Gastroesophageal sphincter (tissue), 4 donors: Measurements from ENCODE around the gene COLGALT1. TPM values are rescaled to one million over a fixed set of nuclear protein-coding genes. Genes with fewer than 3 reads are reported as not detected.

ENCODE experiments used
- ATAC-seq: fragments of 150-250 bp; one replicate; pipeline ENCODE4 v1.9.1; 2016; ENCODE audit warnings: mild to moderate bottlenecking, moderate library complexity
- H3K27ac ChIP-seq, 4 donors: fragments of 200-600 bp; sonication (generic) in 3 of 4; 1 replicate in 3 of 4; 2 replicates in 1 of 4; pipeline ENCODE4 v1.5.1; 2016 to 2019
- H3K27me3 ChIP-seq: fragments of 200-600 bp; sonication (generic); one replicate; pipeline ENCODE4 v1.5.1; 2019
- H3K36me3 ChIP-seq, 2 donors: fragments of 200-600 bp; sonication (generic); one replicate each; pipeline ENCODE4 v1.5.1; 2019; ENCODE audit warnings: control low read depth in 1 of 2
- H3K4me1 ChIP-seq, 3 donors: fragments of 200-600 bp; sonication (generic); 1 replicate in 2 of 3; 2 replicates in 1 of 3; pipeline ENCODE4 v1.5.1; 2016 to 2019; ENCODE audit warnings: control low read depth in 2 of 3
- H3K4me3 ChIP-seq, 2 donors: fragments of 200-600 bp; sonication (generic); one replicate each; pipeline ENCODE4 v1.5.1; 2019; ENCODE audit warnings: mild to moderate bottlenecking in 1 of 2, moderate library complexity in 1 of 2
- H3K9me3 ChIP-seq, 3 donors: fragments of 200-600 bp; sonication (generic); one replicate each; pipeline ENCODE4 v1.5.1; 2017 to 2019; ENCODE audit warnings: control low read depth in 2 of 3
- CTCF ChIP-seq, 4 experiments: fragments of 200-600 bp in 2 of 4; fragments of 450-650 bp in 2 of 4; sonication (generic) in 1 of 4; IDR thresholded peaks; one replicate each; pipeline ENCODE4 v1.5.1; 2017 to 2019; ENCODE audit warnings: antibody characterized with exemption in 4 of 4, mild to moderate bottlenecking in 2 of 4, moderate library complexity in 2 of 4
- EP300 ChIP-seq: sonication (generic); formaldehyde crosslinking; IDR thresholded peaks from one replicate; pipeline ENCODE4 v1.6.1; 2017; ENCODE audit warnings: antibody characterized with exemption, mild to moderate bottlenecking
- POLR2A ChIP-seq, 2 donors: fragments of 450-650 bp; IDR thresholded peaks; one replicate each; pipeline ENCODE4 v1.6.1; 2017; ENCODE audit warnings: antibody characterized with exemption in 2 of 2, mild to moderate bottlenecking in 2 of 2, moderate library complexity in 1 of 2
- POLR2AphosphoS5 ChIP-seq: sonication (generic); formaldehyde crosslinking; IDR thresholded peaks from one replicate; pipeline ENCODE4 v1.6.1; 2017; ENCODE audit warnings: antibody characterized with exemption
- WGBS, 2 donors: methylation state at CpG; one replicate each; pipeline ENCODE4 v1.1.5; 2018; ENCODE audit warnings: low coverage in 1 of 2; 5-methylcytosine and 5-hydroxymethylcytosine counted together
- total RNA-seq, 4 donors: library from RNA; depleted of rRNA; stranded (reverse); fragments of >200 nt; gene quantifications; one replicate each; pipeline ENCODE4 v1.1.0, GENCODE V29; 2016

Gene COLGALT1
- total RNA-seq, 4 donors from 2014 or later, result 54.7 to 78.9 (median 61.2) TPM

DNA sequence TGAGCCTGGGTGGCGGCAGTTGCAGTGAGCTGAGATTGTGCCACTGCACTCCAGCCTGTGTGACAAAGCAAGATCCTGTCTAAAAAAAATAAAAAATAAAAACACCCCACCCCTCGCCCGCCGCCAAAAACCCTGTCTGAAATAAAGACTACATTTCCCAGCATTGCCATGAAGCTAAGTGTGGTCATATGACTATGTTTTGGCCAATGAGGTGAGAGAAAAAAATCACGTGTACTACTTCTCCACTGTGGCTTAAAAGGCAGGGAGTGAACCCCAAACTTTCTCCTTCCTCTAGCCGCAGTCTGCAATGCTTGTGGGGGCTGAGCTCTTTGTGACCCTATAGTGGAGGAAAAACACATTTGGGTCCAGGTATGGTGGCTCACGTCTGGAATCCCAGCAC is 54.9 kb downstream of the COLGALT1 start:
- H3K4me3 ChIP-seq, result no peak overlapping the region
- ATAC-seq, result no peak
- H3K4me1 ChIP-seq, result peaks cover 0 to 15% (median 9%) of the 10 kb centered on the region in 3 donors
- no peaks in the 10 kb centered on the region for H3K9me3 ChIP-seq
- TF ChIP-seq POLR2AphosphoS5 (no peak), CTCF (IDR thresholded peaks at IDR 0.05) (no peak), POLR2A (IDR thresholded peaks at IDR 0.05) (no peak), EP300 (no peak)
- no peaks in the 10 kb centered on the region for H3K36me3 ChIP-seq
- 59 to 72% methylated on average over 3 to 6 of the region's 7 CpGs for whole genome bisulfite sequencing, 2 donors
- peaks cover 76% of the 10 kb centered on the region for H3K27me3 ChIP-seq
- H3K27ac ChIP-seq, result no peak overlapping the region

DNA sequence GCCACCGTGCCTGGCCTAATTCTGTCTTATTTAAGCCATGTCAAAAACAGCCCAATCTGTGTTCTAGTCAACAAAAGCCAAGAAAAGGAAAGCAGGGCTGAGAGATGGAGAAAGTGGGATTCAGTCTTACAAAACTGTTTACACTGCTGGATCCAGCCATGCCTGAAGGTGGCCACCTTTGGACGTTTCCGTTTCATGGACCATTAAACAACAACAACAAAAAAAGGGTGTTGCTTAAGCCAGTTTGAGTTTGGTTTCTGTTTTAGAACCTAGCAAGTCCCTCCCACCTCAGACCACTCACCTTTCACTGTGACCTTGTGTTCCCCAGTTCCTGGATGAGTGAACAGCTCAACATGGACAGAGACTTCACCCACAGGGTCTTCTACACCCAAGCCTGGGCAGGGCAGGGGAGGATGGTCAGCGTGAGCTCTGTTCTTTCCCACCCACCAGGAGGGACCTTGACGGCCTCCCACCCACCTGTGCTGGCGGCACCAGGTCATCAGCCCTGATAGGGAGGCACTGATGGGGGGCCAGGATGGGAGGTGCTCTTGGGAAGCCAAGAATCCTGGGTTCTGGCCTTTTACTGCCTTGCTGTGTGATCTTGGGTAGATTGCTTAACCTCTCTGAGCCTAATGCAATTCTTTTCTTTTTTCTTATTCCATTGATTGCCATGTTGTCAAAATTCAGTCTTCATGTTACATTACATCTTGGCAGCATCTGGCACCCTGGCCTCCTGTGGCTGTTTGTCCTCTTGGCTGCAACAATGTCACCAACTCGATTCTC is 56.2 kb downstream of the COLGALT1 start:
- WGBS, 2 donors, result 73% methylated on average over 4 to 6 of the region's 7 CpGs

GRCh38 chr19:17614476-17614875 is 59.0 kb downstream of the COLGALT1 start:
- ATAC-seq, result no peak
- no peaks in the 10 kb centered on the region for H3K9me3 ChIP-seq
- H3K36me3 ChIP-seq, result no peaks in the 10 kb centered on the region
- H3K27ac ChIP-seq, result no peak overlapping the region
- H3K4me1 ChIP-seq, result peaks cover 0 to 12% (median 0%) of the 10 kb centered on the region in 3 donors
- no peak overlapping the region for H3K4me3 ChIP-seq
- TF ChIP-seq POLR2A (IDR thresholded peaks at IDR 0.05), result no peak
- TF ChIP-seq POLR2AphosphoS5, result no peak
- no peak for TF ChIP-seq CTCF (IDR thresholded peaks at IDR 0.05)
- TF ChIP-seq EP300, result no peak
- no CpG with 5 or more reads among the region's 12 CpGs for WGBS, 2 donors
- H3K27me3 ChIP-seq, result peaks cover 90% of the 10 kb centered on the region

More for the DNA sequence above, 56.2 kb downstream of the COLGALT1 start:
- H3K36me3 ChIP-seq, result no peaks in the 10 kb centered on the region
- no peak for ATAC-seq
- H3K4me1 ChIP-seq, result peaks cover 0 to 9% (median 0%) of the 10 kb centered on the region in 3 donors
- peaks cover 76% of the 10 kb centered on the region for H3K27me3 ChIP-seq
- no peaks in the 10 kb centered on the region for H3K9me3 ChIP-seq
- no peak overlapping the region for H3K4me3 ChIP-seq
- no peak for TF ChIP-seq POLR2AphosphoS5
- no peak for TF ChIP-seq CTCF (IDR thresholded peaks at IDR 0.05)
- TF ChIP-seq EP300, result no peak
- no peak for TF ChIP-seq POLR2A (IDR thresholded peaks at IDR 0.05)
- H3K27ac ChIP-seq, result no peak overlapping the region

DNA sequence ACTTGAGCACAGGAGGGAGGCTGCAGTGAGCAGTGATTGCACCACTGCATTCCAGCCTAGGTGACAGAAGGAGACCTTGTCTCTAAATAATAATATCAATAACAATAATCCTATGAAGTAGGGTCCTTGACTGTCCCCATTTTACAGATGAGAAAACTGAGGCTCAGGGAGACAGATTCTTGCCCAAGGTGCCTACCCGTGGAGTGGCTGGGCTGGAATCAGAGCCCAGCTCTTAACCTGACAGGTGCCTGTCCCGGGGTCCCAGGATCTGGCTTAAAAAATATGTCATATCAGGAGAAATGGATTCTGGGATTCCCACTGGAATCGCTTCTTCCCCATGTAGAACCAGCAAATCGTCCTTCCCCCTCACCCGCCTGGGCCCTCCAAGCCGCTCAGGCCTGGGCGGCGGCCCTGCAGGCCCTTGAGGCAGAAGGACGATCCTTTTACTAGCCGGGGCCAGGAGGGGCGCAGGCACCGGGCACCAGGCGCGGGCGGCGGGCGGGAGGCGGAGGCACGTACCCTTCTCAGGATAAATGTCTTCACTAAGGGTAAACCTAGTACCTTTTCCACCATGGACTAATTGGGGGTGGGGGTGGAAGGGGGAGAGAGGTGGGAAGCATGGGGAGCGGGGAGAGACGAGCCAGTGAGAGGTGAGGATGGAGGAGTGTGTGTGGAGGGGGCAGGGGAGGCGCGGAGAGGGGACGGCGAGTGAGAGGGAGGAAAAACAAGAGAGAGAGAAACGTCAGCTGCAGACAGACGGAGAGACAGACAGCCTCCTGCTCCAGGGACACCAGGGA is 60.6 kb downstream of the COLGALT1 start:
- WGBS, 2 donors, result 7 to 20% methylated on average over 3 to 13 of the region's 27 CpGs
- Histone ChIP-seq H3K4me1 (peaks cover 0 to 12% (median 0%) of the 10 kb centered on the region in 3 donors), H3K27ac (no peak overlapping the region), H3K4me3 (peak overlapping the region in 1 of 2 donors; percentile 6), H3K27me3 (peaks cover 98% of the 10 kb centered on the region), H3K36me3 (no peaks in the 10 kb centered on the region), H3K9me3 (peaks cover 0 to under 1% (median 0%) of the 10 kb centered on the region in 3 donors)
- TF ChIP-seq CTCF (IDR thresholded peaks at IDR 0.05) (no peak), POLR2AphosphoS5 (no peak), POLR2A (IDR thresholded peaks at IDR 0.05) (no peak)
- no peak for ATAC-seq
